ENCODE data around the gene TXNDC9.
"Not testable (repeated sequence)": the region's sequence is repeated elsewhere in the genome, so short reads cannot be mapped to it uniquely, and the experiment has no call there.

Gene TXNDC9, protein sequence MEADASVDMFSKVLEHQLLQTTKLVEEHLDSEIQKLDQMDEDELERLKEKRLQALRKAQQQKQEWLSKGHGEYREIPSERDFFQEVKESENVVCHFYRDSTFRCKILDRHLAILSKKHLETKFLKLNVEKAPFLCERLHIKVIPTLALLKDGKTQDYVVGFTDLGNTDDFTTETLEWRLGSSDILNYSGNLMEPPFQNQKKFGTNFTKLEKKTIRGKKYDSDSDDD

DNA sequence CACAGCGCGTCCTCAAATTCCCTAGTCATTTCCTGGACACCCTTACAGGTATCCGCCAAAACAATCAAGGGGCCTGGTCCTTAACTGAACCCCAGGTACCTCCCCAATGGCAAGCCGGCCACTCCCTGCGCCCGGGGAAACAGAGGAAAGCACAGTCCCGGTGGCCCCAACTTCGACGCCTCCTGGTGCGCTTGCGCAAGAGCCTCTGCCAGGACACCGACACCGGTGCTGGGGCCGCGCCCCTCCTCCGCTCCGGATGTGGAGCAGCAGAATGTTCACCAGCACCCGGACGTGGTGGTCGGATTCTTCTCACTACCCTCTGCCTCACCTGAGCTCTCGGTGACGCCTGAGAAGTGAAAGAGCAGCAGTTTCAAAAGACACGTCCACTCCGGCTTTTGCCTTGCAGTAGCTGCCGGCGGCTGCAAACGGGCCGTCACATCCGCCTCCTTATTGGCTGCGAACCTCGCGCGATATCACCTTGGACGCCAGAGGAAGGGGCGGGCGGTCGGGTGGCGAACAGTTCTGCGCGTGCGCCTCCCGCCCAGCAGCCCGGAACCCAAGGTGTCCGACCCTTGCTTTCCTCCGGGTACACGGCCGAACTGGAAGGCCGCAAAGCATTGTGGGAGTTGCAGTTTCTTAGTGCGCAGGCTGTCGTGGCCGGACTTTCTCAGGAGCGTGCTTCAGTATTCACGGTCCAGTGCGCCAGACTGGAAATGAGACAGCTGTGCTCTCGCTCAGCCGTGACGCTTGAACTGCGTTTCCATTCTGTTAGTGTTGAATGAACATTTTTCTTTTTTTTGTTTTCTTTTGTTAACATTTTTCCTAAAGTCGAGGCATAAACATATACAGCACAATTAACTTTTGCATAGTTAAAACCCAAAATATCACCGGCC lies at the start of gene TXNDC9:
TXNDC9 (minus strand) TSS at position 423 of the 893 bp plus-strand sequence. CDS start 3,123 bp downstream, outside the sequence.
- DNase-seq: peak; percentile 97
- peak; percentile 82 for ATAC-seq

DNA sequence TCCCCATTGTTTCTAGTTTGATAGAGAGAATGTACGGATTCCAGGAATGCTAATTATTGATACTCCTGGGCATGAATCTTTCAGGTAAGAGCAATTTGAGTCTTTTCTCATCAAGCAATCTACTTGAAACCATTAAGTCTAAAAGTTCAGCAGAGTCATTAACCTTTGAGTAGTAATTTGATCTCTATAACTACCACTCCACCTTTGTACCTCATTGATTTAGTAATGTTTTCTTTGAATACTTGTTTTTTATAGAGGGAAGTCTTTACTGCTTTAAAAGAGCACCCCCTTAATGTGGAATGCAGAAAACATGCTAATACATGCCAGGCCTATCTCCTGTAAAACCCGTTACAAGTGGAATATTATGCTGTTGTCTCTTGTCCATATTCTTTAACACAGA lies 46.0 kb upstream of the TXNDC9 start:
- DNase-seq: no peak
- ATAC-seq: no peak

DNA sequence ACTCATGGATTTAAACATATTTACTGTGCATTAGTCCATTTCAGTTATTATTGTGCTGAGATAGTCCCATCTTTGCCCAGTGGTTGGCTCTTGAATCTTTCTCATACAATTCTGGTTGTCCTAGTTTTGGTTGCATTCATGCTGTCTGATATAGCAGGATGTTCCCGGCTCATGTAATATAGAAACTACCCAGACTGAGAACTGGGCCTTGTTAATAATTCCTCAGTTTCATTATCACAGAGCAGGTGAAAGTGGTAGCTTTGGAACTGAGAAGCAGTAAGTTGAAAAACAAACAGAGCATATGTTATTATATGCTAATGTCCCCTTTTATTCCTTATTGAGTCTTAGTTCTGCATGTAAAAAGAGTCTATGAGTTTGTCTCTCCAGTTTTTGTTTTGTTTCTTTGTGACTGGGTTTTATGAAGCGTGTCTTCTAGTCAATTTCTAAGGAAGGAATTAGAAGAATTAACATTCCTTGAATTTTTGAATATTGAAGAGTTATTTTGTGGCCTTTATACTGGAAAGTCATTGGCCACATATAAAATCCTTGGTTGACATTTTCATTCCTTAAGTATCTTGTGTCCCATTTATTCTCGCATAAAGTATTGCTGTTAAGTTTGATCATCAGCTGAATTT lies 44.4 kb upstream of the TXNDC9 start:
- ATAC-seq (no peak), DNase-seq (no peak)

DNA sequence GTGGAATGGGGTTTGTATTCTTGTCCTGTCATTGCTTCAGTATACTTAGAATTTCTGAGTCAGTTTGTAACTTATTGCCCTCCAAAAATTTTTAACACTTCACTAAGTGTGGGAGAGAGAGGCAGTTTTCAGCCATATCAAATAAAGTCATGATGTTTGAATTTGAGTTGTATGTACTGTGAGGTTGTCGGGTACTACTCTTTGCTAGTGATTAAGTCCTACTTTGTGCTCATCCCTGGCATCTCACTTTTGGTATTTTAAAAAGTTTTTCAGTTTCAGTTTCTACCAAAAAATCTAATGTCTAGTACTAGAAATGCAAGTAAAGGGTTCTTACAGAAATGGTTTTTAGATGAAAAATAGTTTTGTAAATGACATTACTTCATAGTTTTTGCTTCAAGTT lies 41.7 kb upstream of the TXNDC9 start:
- no peak for DNase-seq
- peak; percentile 72 for ATAC-seq

DNA sequence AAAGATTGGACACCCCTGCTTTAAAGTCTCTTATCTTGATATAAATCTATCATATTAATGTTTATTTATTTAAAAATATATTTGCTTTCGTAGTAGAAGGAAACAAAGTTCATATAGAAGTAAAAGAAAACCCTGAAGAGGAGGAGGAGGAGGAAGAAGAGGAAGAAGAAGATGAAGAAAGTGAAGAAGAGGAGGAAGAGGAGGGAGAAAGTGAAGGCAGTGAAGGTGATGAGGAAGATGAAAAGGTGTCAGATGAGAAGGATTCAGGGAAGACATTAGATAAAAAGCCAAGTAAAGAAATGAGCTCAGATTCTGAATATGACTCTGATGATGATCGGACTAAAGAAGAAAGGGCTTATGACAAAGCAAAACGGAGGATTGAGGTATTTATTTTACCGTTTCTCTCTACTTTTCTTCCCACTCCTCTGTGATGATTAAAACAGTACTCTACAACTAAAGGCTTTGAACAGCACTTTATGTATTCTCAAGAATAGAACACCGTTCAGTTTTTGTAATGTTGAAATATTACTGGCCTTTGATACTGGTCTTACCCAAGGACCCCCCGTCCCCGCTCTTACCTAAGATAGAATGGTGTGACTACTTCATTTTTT lies 40.2 kb upstream of the TXNDC9 start:
- ATAC-seq: no peak
- DNase-seq: no peak

DNA sequence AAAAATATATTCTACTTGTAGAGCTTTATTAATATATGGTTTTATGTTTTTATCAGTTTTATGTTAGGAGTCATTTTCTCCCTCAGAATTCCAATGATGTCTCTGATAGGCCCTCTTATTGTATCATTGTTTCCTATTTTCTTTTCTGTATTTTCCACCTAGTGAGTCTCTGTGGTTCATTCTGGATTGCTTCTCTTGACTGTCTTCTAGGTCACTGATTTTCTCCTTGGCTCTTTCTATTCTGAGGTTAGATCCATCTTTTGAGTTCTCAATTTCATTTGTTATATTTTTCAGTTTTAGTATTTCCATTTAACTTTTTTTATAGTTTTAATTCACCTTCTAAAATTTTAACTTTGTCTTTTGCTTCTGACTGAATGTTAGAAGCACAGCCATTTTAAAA lies 38.6 kb upstream of the TXNDC9 start:
- ATAC-seq (no peak), DNase-seq (no peak)

DNA sequence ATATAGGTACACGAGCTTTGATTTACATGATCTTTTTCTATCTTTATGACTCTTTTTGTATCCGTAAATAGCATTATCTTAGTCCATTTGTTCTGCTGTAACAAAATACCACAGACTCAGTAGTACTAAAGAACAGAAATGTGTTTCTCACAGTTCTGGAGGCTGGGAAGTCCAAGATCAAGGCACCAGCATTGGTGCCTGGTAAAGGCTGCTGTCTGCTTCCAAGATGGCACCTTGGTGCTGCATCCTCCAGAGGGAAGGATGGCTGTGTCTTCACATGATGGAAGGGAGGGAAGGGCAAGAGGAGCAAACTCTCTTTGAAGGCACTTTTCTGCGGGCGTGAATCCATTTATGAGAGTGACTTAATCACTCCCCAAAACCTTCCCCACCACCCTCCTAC lies 37.0 kb upstream of the TXNDC9 start:
- DNase-seq (no peak), ATAC-seq (no peak)

DNA sequence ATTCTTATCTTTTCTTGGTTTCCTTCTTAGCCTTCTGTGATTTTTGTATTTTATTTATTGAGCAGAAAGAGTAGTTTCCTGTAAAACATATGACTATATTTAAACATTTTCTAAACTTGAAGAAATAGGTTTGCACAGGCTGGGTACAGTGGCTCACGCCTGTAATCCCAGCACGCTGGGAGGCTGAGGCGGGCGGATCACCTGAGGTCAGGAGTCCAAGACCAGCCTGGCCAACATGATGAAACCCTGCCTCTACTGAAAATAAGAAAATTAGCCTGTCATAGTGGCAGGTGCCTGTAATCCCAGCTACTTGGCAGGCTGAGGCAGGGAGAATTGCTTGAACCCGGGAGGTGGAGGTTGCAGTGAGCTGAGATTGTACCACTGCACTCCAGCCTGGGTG lies 32.7 kb upstream of the TXNDC9 start:
- ATAC-seq: not testable (repeated sequence)

DNA sequence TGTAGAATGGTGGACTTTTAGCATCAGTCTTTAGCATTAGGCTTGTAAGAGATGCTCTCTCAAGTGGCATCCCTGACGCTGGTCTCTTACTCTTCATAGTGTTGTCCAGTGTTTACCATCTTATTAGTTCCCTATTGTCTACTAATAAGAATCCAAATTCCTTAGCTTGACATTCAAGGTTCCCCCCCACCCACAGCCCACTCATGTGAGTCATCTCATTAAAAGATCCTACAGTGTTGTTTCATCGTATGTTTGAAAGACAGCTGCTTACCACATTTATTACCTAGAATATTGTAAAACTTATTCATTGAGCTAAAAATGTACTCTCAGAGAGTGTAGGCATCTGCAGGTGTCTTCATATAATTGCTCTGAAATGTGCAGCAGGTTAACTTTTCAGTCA lies 29.5 kb upstream of the TXNDC9 start:
- DNase-seq: no peak
- no peak for ATAC-seq

More for the DNA sequence above, 32.7 kb upstream of the TXNDC9 start:
- DNase-seq: not testable (repeated sequence)

DNA sequence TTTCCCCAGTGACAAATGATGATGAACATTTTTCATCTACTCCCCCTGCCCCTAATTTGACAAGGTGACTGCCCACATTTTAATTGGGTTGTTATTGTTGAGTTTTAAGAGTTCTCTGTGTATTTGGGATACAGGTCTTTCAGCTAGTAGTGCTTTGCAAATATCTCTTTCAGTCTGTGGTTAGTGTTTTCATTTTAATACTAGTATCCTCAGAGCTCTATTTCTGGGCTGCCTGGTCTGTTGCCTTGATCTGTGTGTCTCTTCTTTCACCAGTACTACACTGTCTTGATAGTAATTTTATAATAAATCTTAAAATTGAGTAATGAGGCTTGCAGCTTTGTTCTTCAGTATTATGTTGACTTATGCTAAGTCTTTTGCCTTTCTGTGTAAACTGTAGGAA lies 20.7 kb upstream of the TXNDC9 start:
- DNase-seq (no peak), ATAC-seq (no peak)

DNA sequence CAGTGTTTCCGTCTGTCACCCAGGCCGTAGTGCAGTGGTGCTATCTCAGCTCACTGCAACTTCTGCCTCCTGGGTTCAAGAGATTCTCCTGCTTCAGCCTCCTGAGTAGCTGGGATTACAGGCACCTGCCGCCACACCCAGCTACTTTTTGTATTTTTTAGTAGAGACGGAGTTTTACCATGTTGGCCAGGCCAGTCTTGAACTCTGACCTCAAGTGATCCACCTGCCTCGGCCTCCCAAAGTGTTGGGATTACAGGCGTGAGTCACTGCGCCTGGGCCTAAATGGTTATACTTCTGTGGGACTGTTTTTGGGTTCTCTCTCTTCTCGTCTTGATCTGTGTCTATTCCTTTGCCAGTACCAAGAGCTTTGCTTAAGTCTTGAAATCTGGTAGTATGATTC lies 18.7 kb upstream of the TXNDC9 start:
- DNase-seq, ATAC-seq: not testable (repeated sequence)

DNA sequence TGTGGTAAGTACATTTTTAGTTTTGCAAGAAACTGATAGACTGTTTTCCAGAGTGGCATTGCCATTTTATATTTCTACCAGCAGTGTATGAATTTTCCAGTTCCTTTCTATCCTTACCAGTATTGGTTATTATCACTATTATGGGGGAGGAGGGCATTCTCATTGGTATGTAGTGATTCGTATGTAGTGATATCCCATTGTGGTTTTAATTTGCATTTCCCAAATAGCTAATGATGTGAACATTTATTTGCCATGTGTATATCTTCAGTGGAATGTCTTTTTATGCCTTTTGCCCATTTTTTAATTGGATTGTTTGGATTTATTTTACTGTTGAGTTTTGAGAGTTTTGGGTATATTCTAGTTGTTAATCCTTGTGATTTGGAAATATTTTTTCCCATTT lies 17.9 kb upstream of the TXNDC9 start:
- no peak for ATAC-seq
- DNase-seq: no peak

DNA sequence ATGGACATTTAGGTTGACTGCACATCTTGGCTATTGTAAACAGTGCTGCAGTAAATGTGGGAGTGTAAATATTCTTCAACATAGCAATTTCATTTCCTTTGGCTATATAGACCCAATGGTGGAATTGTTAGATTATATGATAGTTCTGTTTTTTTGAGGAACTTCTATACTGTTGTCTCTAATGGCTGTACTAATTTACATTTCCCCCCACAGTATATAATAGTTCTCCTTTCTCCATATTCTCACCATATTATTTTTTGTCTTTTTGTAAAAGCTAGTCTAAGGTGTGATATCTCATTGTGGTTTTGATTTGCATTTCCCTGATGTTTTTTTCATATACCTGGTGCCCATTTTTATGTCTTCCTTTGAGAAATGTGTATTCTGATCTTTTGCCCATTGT lies 14.1 kb upstream of the TXNDC9 start:
- ATAC-seq (no peak), DNase-seq (no peak)

DNA sequence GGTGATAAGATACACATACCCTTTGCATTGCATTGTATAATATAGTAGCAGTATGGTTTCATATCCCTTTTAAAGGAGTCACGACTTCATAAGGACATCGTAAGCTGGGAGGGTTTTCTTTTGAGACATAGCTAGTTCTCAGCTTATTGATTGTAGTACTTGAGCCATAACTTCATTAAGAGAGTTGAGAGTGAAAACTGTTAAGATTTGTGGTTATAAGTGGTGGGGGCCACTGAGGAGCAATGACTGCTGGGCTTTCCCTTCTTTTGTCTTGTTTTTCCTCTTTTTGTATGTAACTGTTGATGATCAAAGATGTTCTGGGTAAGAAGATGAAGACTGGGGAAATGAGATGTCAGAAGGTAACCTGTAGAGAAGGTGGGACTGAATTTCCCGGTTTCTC lies 12.0 kb upstream of the TXNDC9 start:
- DNase-seq (no peak), ATAC-seq (peak; percentile 59)

DNA sequence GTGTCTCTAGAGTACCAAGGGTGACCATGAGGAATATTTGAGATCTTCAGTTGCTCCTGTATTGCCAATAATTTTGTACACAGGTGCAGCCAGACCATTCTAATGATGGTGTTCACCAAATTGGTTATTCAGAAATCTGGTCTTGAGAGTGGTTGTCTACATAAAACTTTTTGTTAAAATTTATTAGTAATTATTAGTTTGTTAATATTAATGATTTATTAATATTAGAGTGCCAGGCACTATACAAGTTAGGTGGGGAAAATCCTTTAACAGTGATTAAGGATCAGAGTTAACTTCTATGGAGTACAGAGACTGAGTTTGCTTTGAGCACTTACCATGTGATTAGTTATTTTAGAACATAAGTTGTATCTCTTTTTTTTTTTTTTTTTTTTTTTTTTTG lies 10.1 kb upstream of the TXNDC9 start:
- ATAC-seq: no peak
- DNase-seq: no peak

DNA sequence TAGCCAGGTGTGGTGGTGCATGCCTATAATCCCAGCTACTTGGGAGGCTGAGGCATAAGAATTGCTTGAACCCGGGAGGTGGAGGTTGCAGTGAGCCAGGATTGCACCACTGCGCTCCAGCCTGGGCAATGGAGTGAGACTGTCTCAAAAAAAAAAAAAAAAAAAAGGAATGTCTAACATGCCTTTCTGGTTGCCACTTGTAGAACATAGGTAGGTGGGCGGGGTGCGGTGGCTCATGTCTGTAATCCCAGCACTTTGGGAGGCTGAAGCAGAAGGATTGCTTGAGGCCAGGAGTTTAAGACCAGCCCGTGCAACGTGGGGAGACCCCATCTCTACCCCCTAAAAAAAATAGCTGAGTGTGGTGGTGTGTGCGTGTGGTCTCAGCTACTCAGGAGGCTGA lies 9.3 kb upstream of the TXNDC9 start:
- ATAC-seq, DNase-seq: not testable (repeated sequence)

DNA sequence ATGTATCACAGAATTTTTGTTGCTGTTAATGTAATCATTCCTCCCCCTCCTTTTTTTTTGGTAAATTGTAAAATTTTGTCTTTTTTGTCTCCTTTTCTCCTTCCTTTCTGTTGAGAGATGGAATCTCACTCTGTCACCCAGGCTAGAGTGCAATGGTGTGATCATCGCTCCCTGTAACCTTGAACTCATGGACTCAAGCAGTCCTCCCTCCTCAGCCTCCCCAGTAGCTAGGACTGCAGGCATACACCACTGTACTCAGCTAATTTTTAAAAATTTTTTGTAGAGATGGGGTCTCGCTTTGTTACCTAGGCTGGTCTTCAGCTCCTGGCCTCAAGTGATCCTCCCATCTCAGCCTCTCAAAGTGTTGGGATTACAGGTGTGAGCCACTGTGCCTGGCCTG lies 6.4 kb upstream of the TXNDC9 start:
- ATAC-seq (no peak), DNase-seq (no peak)

DNA sequence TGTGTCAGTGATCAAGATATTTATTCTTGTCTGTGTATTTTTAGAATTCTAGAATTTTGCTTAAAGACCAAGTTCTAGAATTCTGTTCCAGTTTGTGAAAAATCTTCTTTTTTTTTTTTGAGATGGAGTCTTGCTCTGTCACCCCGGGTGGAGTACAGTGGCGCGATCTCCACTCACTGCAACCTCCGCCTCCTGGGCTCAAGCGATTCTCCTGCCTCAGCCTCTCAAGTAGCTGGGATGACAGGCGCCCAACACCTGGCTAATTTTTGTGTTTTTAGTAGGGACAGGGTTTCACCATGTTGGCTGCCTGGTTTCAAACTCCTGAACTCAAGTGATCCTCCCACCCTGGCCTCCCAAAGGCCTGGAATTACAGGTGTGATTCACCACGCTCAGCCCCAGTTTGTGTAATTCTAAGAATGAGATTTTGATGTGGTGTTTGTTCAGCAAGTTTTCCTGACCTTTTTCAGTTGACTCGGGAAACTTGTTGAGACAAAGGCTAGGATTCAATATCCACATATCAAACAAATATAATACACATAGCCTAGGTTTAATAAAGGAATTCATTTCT lies 4.6 kb upstream of the TXNDC9 start:
- DNase-seq (no peak), ATAC-seq (no peak)

DNA sequence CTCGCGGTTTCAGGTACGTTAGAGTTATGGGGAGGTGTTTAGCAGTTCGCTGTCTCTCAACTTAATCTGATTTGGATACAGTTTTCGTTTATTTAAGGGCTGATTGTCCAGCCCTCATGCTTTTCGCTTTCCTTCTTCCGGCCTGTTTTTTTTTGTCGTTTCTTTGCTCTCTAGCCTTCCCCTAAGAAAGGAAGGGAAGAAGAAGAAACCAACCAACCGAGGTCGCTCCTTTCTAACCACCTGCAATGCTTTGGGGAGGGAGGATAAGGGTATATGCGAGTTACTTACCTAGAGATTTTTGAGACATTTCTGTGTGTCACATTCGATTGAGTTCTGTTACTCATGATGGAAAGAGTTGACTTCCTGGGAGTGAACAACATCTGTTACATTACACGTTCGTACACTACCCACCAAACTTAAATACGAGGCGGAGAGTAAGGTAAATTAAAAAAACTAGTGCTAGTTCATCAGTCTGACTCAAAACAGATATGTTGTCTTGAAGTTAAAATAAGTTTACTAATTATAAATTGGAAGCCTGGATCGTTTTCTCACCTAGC lies 2.0 kb upstream of the TXNDC9 start:
- ATAC-seq (no peak), DNase-seq (no peak)

DNA sequence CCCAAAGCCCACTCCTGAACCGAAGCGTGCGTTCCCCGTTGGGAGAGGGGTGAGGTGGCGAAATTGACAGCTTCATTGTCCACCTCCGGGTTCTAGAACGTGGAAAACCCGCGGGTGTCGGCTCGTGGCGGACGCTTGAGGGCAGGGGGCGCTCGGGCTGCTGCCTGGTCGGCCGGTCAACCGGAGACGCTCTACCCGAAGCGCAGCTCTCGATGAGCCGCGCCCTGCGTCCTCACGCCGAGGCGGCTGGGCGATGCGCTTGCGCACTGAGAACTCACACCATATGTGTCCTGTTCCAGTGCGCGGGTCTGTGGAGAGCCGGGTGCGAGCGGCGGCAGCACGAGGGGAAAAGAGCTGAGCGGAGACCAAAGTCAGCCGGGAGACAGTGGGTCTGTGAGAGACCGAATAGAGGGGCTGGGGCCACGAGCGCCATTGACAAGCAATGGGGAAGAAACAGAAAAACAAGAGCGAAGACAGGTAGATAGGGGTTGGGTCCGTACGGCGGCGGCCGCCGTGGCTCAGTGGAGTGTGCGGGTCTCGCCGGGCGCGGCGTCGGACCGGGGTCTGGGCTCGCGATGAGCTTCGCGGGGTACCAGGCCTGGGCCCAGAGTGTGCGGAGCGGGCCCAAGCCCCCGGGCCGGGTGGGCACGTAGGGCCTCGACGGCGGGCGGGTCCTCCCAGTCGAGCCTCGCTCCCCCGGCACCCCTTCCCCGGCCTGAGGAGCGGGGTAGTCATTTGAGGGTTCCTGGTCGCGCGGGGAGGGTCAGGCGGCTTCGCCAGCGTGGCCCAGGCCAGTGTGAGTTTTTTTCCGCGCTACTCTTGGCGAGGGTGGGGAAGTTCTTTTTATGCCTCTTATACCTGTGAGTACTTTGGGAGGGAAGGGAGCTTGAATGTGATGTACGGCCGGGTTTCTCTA lies 1.2 kb upstream of the TXNDC9 start, which contains the start of gene EIF5B:
EIF5B (plus strand) TSS at position 277 of the 916 bp plus-strand sequence; CDS start at position 443, 166 bp downstream.
- peak; percentile 85 for ATAC-seq
- DNase-seq: peak; percentile 96

DNA sequence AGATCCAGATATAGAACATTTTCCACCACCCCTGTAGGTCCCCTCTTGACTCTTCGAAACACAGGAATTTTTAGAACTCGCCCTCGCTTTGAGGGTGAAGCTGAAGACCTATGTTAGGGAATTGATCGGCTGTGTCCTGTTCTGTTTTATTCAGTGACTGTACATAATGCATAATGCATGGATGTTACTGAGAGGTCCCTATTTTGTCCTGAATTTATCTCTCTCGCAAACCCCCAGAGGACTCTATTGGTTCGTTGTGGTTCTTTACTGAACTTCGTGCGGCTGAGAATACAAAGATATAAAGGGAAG lies 625 bp upstream of the TXNDC9 start:
- no peak for DNase-seq
- ATAC-seq: no peak

Data from stimulated activated naive CD8-positive, alpha-beta T cell treated with anti-CD3 and anti-CD28 coated beads, Interleukin-15, Interleukin-2, amounts not matched to agents 100 U/mL and 50 U/mL, for 24 hours (primary cell).